BLaER1 (cell line): ENCODE measurements around the gene CNNM2.
A peak's percentile ranks its signal among the peaks of the same experiment; 100 is the strongest.
"Not testable (repeated sequence)": the region's sequence is repeated elsewhere in the genome, so short reads cannot be mapped to it uniquely, and the experiment has no call there.

Experiments used
- H3K27ac ChIP-seq: shearing (Covaris generic); formaldehyde crosslinking; 2 replicates; pipeline ENCODE4 v1.8.1; 2022
- H3K27me3 ChIP-seq: shearing (Covaris generic); formaldehyde crosslinking; 2 replicates; pipeline ENCODE4 v1.8.1; 2022
- H3K36me3 ChIP-seq: shearing (Covaris generic); formaldehyde crosslinking; 2 replicates; pipeline ENCODE4 v1.8.1; 2022
- H3K4me1 ChIP-seq: shearing (Covaris generic); formaldehyde crosslinking; 2 replicates; pipeline ENCODE4 v1.8.1; 2022
- H3K4me2 ChIP-seq: shearing (Covaris generic); formaldehyde crosslinking; 2 replicates; pipeline ENCODE4 v1.8.1; 2022
- H3K4me3 ChIP-seq: shearing (Covaris generic); formaldehyde crosslinking; 2 replicates; pipeline ENCODE4 v1.8.1; 2022
- H3K9ac ChIP-seq: shearing (Covaris generic); formaldehyde crosslinking; 2 replicates; pipeline ENCODE4 v1.8.1; 2022
- H3K9me3 ChIP-seq: shearing (Covaris generic); formaldehyde crosslinking; 2 replicates; pipeline ENCODE4 v1.8.1; 2022
- H4K20me1 ChIP-seq: shearing (Covaris generic); formaldehyde crosslinking; 2 replicates; pipeline ENCODE4 v1.8.1; 2022
- Cebpa-rat ChIP-seq: shearing (Covaris generic); IDR thresholded peaks from 2 replicates; pipeline ENCODE4 v1.8.1; 2022

The CNNM2 gene

DNA sequence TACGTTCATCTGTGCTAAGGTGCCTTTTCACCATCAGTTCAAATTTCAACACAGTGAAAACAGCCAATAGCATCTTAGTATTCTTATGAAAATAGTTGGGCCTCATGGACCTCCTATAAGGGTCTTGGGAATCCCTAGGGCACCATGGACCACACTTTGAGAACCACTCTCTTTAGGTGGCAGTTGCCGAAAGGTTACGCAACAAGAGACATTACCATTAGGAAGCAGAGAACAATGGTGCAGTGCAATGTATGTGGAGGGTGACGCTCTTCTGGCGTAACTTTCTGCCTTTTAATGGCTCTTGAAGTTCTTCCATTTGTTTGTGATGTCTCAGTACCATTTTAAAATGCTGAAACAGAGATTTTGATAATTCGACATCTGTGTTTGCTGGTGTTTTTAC is 131.1 kb downstream of the CNNM2 start:
- no peaks in the 10 kb centered on the region for H3K36me3 ChIP-seq
- TF ChIP-seq Cebpa-rat = peak; percentile 69; the same call in 1 of the 2 replicates
- H3K27ac ChIP-seq = no peak overlapping the region
- H4K20me1 ChIP-seq = no peaks in the 10 kb centered on the region
- H3K4me2 ChIP-seq = no peak overlapping the region
- no peaks in the 10 kb centered on the region for H3K9me3 ChIP-seq
- H3K9ac ChIP-seq = no peak overlapping the region
- H3K4me3 ChIP-seq = no peak overlapping the region
- no peaks in the 10 kb centered on the region for H3K27me3 ChIP-seq
- no peaks in the 10 kb centered on the region for H3K4me1 ChIP-seq

DNA sequence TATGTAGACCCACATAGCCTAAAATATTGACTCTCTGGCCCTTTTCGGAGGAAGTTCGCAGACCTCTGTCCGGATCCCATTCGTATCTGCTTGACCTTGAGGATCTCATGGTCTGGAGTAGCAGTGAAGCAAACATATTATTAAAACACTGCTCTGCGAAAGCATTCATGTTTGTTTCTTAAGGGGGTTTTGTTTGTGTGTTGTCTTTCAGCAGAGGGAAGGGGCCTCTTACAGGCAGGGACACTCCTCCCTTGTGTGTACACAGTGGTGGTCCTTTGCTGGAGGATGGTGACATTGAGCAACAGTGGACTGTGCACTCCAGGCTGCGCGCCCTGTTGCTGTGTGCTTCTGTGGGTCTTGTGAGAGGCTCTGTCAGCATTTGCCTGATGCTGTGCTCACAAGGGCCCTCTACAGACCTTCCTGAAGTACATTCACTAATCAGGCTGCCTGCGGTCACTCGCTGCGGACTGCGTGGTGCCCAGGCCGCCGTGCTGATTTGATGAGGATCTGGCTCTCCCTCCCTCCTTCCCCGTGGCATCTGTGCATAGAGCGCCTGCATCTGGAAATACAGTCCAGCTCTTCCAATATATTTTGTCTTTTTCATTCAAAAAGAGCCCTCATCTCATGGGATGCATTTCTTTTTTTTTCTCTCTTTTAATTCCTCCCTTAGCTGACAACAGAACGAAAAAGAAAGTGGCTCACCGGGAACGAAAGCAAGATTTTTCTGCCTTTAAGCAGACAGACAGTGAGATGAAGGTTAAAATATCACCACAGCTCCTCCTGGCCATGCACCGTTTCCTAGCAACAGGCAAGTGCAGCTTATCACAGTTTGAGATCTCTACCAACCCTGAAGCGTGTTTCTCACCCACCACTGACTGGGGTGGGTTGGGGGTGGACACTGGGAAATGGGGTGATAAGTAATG is 135.8 kb downstream of the CNNM2 start:
- Histone ChIP-seq H3K36me3 (peaks cover 9% of the 10 kb centered on the region), H3K27ac (no peak overlapping the region), H3K4me3 (no peak overlapping the region), H3K9me3 (no peaks in the 10 kb centered on the region), H3K27me3 (no peaks in the 10 kb centered on the region), H3K4me1 (no peaks in the 10 kb centered on the region), H4K20me1 (no peaks in the 10 kb centered on the region), H3K9ac (no peak overlapping the region), H3K4me2 (no peak overlapping the region)
- no peak for TF ChIP-seq Cebpa-rat

DNA sequence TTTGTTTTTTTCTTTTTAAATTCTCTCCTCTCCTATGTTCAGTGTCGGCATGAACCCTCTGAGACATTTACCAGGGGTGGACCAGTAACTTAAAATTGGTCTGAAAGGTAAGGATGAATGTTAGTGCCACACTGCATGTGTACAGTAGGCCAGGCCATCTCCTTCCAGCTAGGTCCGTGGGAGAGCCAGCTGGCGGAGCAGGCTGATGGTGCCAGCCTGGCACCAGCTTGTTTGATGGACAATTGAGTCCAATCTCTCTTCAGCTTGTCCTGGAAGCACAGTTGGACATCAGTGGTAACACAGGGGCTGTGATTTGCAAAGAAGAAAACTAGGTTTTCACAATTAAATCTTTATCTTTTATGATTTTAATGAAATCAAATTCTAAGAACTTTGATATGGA is 136.5 kb downstream of the CNNM2 start:
- H3K9me3 ChIP-seq = no peaks in the 10 kb centered on the region
- TF ChIP-seq Cebpa-rat = no peak
- no peak overlapping the region for H3K4me3 ChIP-seq
- H4K20me1 ChIP-seq = no peaks in the 10 kb centered on the region
- H3K27me3 ChIP-seq = no peaks in the 10 kb centered on the region
- H3K9ac ChIP-seq = no peak overlapping the region
- H3K4me1 ChIP-seq = no peaks in the 10 kb centered on the region
- H3K36me3 ChIP-seq = peaks cover 9% of the 10 kb centered on the region
- H3K4me2 ChIP-seq = no peak overlapping the region
- no peak overlapping the region for H3K27ac ChIP-seq

DNA sequence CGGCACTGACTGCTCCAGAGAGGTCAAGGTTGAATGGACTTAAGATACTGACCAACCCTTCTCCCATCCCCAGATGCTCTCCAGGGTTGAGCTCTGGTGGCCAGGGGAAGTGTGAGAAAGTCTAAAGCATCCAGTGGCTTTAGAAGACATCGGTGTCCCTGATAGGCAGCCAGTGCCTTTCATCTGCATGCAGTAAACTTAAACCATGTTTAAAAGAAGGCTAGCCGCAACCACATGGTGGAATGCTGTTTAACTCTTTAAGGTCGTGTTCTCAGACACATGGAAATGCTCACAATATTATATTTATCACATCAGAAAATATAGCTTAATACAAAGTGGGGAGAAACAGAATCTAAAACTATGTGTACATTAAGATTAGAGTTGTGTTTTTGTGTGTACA is 137.0 kb downstream of the CNNM2 start:
- peaks cover 9% of the 10 kb centered on the region for H3K36me3 ChIP-seq
- no peak for TF ChIP-seq Cebpa-rat
- no peak overlapping the region for H3K9ac ChIP-seq
- H3K9me3 ChIP-seq = no peaks in the 10 kb centered on the region
- H4K20me1 ChIP-seq = no peaks in the 10 kb centered on the region
- no peak overlapping the region for H3K4me3 ChIP-seq
- no peak overlapping the region for H3K27ac ChIP-seq
- H3K27me3 ChIP-seq = no peaks in the 10 kb centered on the region
- H3K4me2 ChIP-seq = no peak overlapping the region
- no peaks in the 10 kb centered on the region for H3K4me1 ChIP-seq

DNA sequence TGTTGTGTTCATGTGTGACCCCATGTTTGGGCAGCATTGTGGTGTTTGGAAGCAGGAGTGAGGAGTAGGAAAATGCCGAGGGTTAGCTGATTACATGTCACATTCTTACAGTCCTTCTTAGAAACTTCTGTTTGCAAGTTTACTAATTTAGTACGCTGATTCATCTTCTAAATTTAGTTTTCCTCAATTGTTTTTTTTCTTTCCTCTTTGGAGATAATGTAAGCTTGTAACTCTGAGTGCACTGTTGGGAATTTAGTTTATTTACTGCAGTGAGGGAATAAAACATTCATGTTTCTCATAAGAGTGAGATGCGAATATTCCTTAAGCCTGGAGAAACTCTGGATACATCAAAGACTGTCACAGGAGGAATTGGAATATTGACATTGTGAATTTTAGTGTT is 139.9 kb downstream of the CNNM2 start:
- no peak for TF ChIP-seq Cebpa-rat
- Histone ChIP-seq H3K36me3 (peaks cover 9% of the 10 kb centered on the region), H3K4me2 (no peak overlapping the region), H4K20me1 (no peaks in the 10 kb centered on the region), H3K9ac (no peak overlapping the region), H3K9me3 (no peaks in the 10 kb centered on the region), H3K4me3 (no peak overlapping the region), H3K27me3 (no peaks in the 10 kb centered on the region), H3K4me1 (no peaks in the 10 kb centered on the region), H3K27ac (no peak overlapping the region)

DNA sequence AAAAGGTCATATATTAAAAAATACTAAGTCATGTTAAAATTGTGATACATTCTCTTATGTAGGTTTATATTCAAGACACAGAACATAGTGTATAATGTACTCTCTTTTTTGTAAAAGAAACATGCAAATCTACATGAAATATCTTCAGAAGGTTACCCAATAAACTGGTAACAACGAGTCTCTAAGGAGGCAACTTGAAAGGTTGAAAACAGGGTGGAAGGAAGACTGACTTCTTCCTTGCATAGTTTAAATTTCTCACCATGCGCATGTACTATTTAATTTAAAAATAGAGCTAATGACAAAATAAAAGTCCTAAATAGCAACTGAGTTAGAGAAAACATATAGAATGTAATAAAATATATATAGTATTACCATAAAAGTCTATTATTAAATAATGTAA is 142.5 kb downstream of the CNNM2 start:
- Histone ChIP-seq H3K27ac (no peak overlapping the region), H3K36me3 (peaks cover 9% of the 10 kb centered on the region; the same call in 1 of the 2 replicates), H3K4me3 (no peak overlapping the region), H3K27me3 (no peaks in the 10 kb centered on the region), H3K9ac (no peak overlapping the region), H3K4me1 (peaks cover 9% of the 10 kb centered on the region), H3K9me3 (no peaks in the 10 kb centered on the region), H4K20me1 (no peaks in the 10 kb centered on the region), H3K4me2 (no peak overlapping the region)
- TF ChIP-seq Cebpa-rat = no peak

DNA sequence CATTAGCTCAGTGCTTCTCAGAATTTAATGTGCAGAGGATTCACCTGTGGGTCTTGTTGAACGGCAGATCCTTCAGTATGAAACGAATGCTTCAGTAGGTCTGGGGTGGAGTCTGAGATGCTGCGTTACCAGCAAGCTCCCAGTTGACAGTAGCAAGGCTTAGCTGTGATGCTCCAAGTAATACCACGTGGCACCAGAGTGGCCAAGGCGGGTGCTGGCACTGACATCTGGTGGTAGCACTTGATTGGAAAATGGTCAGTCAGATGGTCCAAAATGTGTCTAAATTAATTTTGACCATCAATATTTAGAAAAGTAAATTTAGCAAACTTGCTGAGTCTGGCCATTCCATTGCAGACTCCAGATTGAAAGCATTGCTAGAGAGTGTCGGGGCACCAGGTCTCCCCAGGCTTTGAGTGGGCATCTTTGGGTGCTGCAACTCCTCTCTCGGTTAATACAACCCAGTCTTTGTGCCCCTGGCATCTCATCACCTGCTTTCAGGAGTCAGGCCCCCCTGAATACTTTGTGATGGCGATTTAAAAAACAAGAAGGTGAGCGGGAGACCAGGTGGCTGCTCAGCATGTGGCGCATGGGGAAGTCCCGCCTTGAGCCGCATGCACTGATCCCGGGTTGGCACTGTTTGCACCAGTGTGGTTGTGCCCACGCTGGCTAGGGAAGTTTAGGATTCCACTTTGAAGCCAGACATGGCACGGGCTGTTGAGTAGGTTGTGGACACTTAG is 144.9 kb downstream of the CNNM2 start:
- H3K4me2 ChIP-seq = no peak overlapping the region
- H4K20me1 ChIP-seq = no peaks in the 10 kb centered on the region
- no peaks in the 10 kb centered on the region for H3K9me3 ChIP-seq
- H3K9ac ChIP-seq = no peak overlapping the region
- H3K4me1 ChIP-seq = peaks cover 16% of the 10 kb centered on the region
- H3K4me3 ChIP-seq = no peak overlapping the region
- H3K36me3 ChIP-seq = no peaks in the 10 kb centered on the region
- no peak for TF ChIP-seq Cebpa-rat
- no peaks in the 10 kb centered on the region for H3K27me3 ChIP-seq
- no peak overlapping the region for H3K27ac ChIP-seq

DNA sequence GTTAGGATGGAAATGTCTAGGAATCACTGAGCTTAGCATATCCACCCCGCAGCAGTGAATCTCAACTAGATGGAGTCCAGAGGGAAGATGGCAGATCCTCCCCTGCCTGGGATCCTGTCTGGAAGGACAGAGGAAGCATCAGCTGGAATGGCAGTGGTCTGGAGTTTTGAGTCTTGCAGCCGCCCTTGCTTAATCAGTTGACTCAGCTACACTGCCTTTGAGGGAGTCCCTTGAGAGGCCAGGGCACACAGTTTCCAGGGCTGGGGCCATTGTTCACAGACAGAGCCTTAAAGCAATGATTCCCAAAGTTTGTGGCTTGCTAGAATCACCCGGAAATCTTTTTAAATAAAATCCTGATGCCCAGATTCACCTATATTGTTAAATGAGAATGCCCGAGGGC is 146.9 kb downstream of the CNNM2 start:
- Histone ChIP-seq H3K9ac (peak overlapping the region; percentile 3; the same call in 1 of the 2 replicates), H3K36me3 (no peaks in the 10 kb centered on the region), H3K27ac (peak overlapping the region; percentile 45), H3K4me2 (peak overlapping the region; percentile 65), H3K27me3 (no peaks in the 10 kb centered on the region), H3K4me3 (no peak overlapping the region), H4K20me1 (no peaks in the 10 kb centered on the region), H3K4me1 (peaks cover 34% of the 10 kb centered on the region), H3K9me3 (no peaks in the 10 kb centered on the region)
- TF ChIP-seq Cebpa-rat = no peak

DNA sequence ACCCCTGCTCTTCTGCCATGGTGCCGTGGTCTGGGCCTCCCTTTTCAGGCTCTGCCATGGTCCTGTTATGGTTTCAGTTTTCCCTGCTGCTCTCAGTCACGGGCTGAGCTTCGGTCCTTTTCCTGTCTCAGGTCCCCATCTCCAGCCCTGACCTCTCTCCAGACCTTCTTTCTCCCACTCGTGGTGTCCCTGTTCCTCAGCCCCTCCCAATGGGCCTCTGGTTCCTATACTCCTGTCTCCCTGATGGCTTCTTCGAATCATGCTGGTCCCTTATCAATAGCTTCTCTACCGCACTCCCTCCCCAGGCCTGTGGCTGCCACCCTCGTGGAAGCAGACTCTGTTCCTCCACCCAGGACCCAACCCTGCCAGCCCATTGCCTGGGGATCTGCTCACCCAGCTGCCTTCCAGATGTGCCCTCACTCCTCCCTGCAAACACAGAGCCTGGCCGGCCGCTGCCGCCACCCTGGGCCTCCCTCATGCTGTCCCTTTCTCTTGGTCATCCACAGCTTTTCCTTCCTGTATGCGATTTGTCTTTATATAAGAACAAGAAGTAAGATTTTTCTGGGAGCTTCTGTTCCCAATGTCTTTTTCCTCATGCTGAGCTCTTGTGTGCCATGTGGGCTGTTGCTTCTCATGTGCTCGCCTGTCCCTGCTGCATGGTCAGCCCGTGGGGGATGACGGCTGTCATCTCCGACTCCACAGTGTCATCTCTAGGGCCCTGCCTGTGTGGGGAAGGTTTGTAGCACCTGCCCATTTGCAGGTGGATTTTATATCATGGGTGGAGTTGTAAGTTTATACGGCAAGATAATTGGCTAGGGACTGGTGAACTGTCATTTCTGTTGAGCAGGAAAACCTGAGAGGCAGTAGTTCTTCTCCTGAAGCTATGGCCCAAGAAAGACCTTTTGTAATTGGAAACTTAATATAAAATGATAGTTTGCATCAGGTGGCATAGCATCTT is 148.3 kb downstream of the CNNM2 start:
- Histone ChIP-seq H3K36me3 (no peaks in the 10 kb centered on the region), H3K9ac (0 out of 2 replicates have a peak overlapping the region, but pooled peaks have one; percentile 3), H3K4me3 (no peak overlapping the region), H3K27ac (peak overlapping the region; percentile 45), H3K27me3 (no peaks in the 10 kb centered on the region), H4K20me1 (no peaks in the 10 kb centered on the region), H3K4me2 (peak overlapping the region; percentile 65), H3K9me3 (no peaks in the 10 kb centered on the region), H3K4me1 (peaks cover 49% of the 10 kb centered on the region)
- TF ChIP-seq Cebpa-rat = no peak

DNA sequence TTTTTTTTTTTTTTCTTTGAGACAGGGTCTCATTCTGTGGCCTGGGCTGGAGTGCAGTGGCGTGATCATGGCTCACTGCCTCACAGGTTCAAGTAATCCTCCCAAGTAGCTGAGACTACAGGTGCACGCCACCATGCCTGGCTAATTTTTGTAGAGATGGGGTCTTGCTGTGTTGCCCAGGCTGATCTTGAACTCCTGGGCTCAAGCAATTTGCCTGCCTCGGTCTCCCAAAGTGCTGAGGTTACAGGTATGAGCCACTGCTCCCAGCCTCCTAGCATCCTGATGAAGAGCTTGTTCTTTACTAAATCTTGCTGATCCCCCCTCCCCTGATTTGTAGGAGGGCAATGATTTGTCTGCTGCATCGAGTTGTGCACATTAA is 149.0 kb downstream of the CNNM2 start:
- H3K4me1 ChIP-seq = peaks cover 55% of the 10 kb centered on the region
- H3K9me3 ChIP-seq, H3K4me3 ChIP-seq: not testable (repeated sequence)

More for the DNA sequence above, 149.0 kb downstream of the CNNM2 start:
- not testable (repeated sequence) for H3K27me3 ChIP-seq, H3K4me2 ChIP-seq, H3K9ac ChIP-seq, H4K20me1 ChIP-seq, H3K36me3 ChIP-seq, H3K27ac ChIP-seq
